GM12872 (cell line): ENCODE data around the gene CDC42BPA.

Source experiments
- CTCF ChIP-seq: IDR thresholded peaks from 3 replicates; pipeline ENCODE4 v1.5.1; 2011; ENCODE audit warnings: low read depth, mild to moderate bottlenecking, low read length, moderate library complexity; ENCODE audit not compliant: insufficient read depth

The CDC42BPA gene

GRCh38 chr1:226954337-226954736, 364.0 kb downstream of the CDC42BPA start:
- no peak for TF ChIP-seq CTCF

GRCh38 chr1:226953175-226953800, 365.0 kb downstream of the CDC42BPA start:
- TF ChIP-seq CTCF = no peak

- TF ChIP-seq CTCF = no peak
These were observed 366.2 kb downstream of the CDC42BPA start for GRCh38 chr1:226952118-226952441.

GRCh38 chr1:226951286-226952117, 366.8 kb downstream of the CDC42BPA start:
- TF ChIP-seq CTCF = no peak

GRCh38 chr1:226950871-226951270, 367.4 kb downstream of the CDC42BPA start:
- no peak for TF ChIP-seq CTCF

- TF ChIP-seq CTCF = no peak
These were observed 368.0 kb downstream of the CDC42BPA start for GRCh38 chr1:226950316-226950715.

- TF ChIP-seq CTCF = no peak
These were observed 368.9 kb downstream of the CDC42BPA start for GRCh38 chr1:226949401-226949800.
